ENCODE measurements around the gene LTBP1. TPM values are rescaled to one million over a fixed set of nuclear protein-coding genes. Genes with fewer than 3 reads are reported as not detected.
"Not testable (repeated sequence)": the region's sequence is repeated elsewhere in the genome, so short reads cannot be mapped to it uniquely, and the experiment has no call there.

The LTBP1 gene
- total and polyA plus RNA-seq, 2 experiments from 2014 or later, result 35.6 to 68.9 TPM

DNA sequence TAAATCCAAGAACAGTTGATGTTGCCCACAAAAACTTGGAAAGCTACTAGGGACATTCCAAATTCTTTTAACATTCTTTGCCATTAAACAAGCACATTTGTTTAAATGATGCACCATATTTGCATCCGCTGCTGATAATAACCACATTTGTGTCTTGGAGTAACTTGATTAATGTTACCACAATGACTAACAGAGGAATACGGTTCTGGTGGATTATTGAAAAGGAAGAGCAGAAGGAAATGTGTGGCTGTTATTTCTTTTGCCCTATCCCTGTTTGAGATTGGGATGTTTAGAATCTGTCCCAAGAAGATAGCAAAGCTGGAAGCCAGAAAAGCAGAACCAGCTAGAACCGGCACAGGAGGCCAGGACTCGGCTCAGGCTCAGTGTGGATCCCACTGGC, 490.5 kb downstream of the LTBP1 start:
- H3K9me3 ChIP-seq (ENCODE audit: low read depth), result no peaks in the 10 kb centered on the region
- H3K4me2 ChIP-seq, result no peak overlapping the region
- DNase-seq (ENCODE audit: low spot score), result no peak
- WGBS (ENCODE audit: low lambda C conversion rate, missing lambda C conversion rate), result 65% methylated on average over 4 of the region's 4 CpGs
- TF ChIP-seq CTCF (IDR thresholded peaks at IDR 0.05; ENCODE audit: poor library complexity) (no peak), EZH2phosphoT487 (IDR thresholded peaks at IDR 0.05; ENCODE audit: low read depth, severe bottlenecking, unreplicated experiment) (no peak), EZH2 (IDR thresholded peaks at IDR 0.05; ENCODE audit: borderline replicate concordance) (no peak)
- no peaks in the 10 kb centered on the region for H3K9me2 ChIP-seq (replicated peaks; ENCODE audit: insufficient read depth)
- no peak overlapping the region for H3K4me3 ChIP-seq
- no peaks in the 10 kb centered on the region for H4K20me1 ChIP-seq (ENCODE audit: insufficient read depth, poor library complexity, severe bottlenecking)
- no peaks in the 10 kb centered on the region for H3K79me2 ChIP-seq
- H3K36me3 ChIP-seq (replicated peaks; ENCODE audit: insufficient read depth, low read depth), result no peaks in the 10 kb centered on the region
- H3K27ac ChIP-seq, result no peak overlapping the region
- no peaks in the 10 kb centered on the region for H3K27me3 ChIP-seq
- H2AFZ ChIP-seq, result no peak overlapping the region
- no peaks in the 10 kb centered on the region for H3K4me1 ChIP-seq (ENCODE audit: insufficient read depth)

- no peak for DNase-seq (ENCODE audit: low spot score)
- no peaks in the 10 kb centered on the region for H3K36me3 ChIP-seq (replicated peaks; ENCODE audit: insufficient read depth, low read depth)
- no peak overlapping the region for H2AFZ ChIP-seq
- no peaks in the 10 kb centered on the region for H3K79me2 ChIP-seq
- WGBS (ENCODE audit: low lambda C conversion rate, missing lambda C conversion rate), result 78% methylated on average over 2 of the region's 2 CpGs
- no peaks in the 10 kb centered on the region for H4K20me1 ChIP-seq (ENCODE audit: insufficient read depth, poor library complexity, severe bottlenecking)
- no peaks in the 10 kb centered on the region for H3K9me2 ChIP-seq (replicated peaks; ENCODE audit: insufficient read depth)
- no peak for TF ChIP-seq EZH2 (IDR thresholded peaks at IDR 0.05; ENCODE audit: borderline replicate concordance)
- no peak for TF ChIP-seq CTCF (IDR thresholded peaks at IDR 0.05; ENCODE audit: poor library complexity)
- no peak for TF ChIP-seq EZH2phosphoT487 (IDR thresholded peaks at IDR 0.05; ENCODE audit: low read depth, severe bottlenecking, unreplicated experiment)
- no peak overlapping the region for H3K4me3 ChIP-seq
- no peaks in the 10 kb centered on the region for H3K27me3 ChIP-seq
- H3K4me2 ChIP-seq, result no peak overlapping the region
- no peak overlapping the region for H3K27ac ChIP-seq
- no peaks in the 10 kb centered on the region for H3K9me3 ChIP-seq (ENCODE audit: low read depth)
- H3K4me1 ChIP-seq (ENCODE audit: insufficient read depth), result no peaks in the 10 kb centered on the region
These were observed 491.1 kb downstream of the LTBP1 start for GRCh38 chr2:33437815-33438214.

- TF ChIP-seq CTCF (IDR thresholded peaks at IDR 0.05; ENCODE audit: poor library complexity) (peak; percentile 76), EZH2phosphoT487 (IDR thresholded peaks at IDR 0.05; ENCODE audit: low read depth, severe bottlenecking, unreplicated experiment) (no peak)
- H3K79me2 ChIP-seq, result no peaks in the 10 kb centered on the region
- no peaks in the 10 kb centered on the region for H3K36me3 ChIP-seq (replicated peaks; ENCODE audit: insufficient read depth, low read depth)
- H4K20me1 ChIP-seq (ENCODE audit: insufficient read depth, poor library complexity, severe bottlenecking), result no peaks in the 10 kb centered on the region
- H3K4me2 ChIP-seq, result no peak overlapping the region
- H3K9me3 ChIP-seq (ENCODE audit: low read depth), result no peaks in the 10 kb centered on the region
- no peak overlapping the region for H3K4me3 ChIP-seq
- no peaks in the 10 kb centered on the region for H3K27me3 ChIP-seq
- H2AFZ ChIP-seq, result no peak overlapping the region
- H3K9me2 ChIP-seq (replicated peaks; ENCODE audit: insufficient read depth), result no peaks in the 10 kb centered on the region
- DNase-seq (ENCODE audit: low spot score), result peak; percentile 67
- no peak overlapping the region for H3K27ac ChIP-seq
- H3K4me1 ChIP-seq (ENCODE audit: insufficient read depth), result no peaks in the 10 kb centered on the region
- WGBS (ENCODE audit: low lambda C conversion rate, missing lambda C conversion rate), result 42% methylated on average over 3 of the region's 3 CpGs
These were observed 494.6 kb downstream of the LTBP1 start for GRCh38 chr2:33441235-33441810.

GRCh38 chr2:33442052-33442451, 495.3 kb downstream of the LTBP1 start:
- H3K4me1 ChIP-seq (ENCODE audit: insufficient read depth); H4K20me1 ChIP-seq (ENCODE audit: insufficient read depth, poor library complexity, severe bottlenecking); H3K36me3 ChIP-seq (replicated peaks; ENCODE audit: insufficient read depth, low read depth); H3K4me3 ChIP-seq; H3K79me2 ChIP-seq; DNase-seq (ENCODE audit: low spot score); H2AFZ ChIP-seq; H3K4me2 ChIP-seq; H3K27me3 ChIP-seq; H3K9me3 ChIP-seq (ENCODE audit: low read depth); H3K9me2 ChIP-seq (replicated peaks; ENCODE audit: insufficient read depth); H3K27ac ChIP-seq: not testable (repeated sequence)
- 95% methylated on average over 9 of the region's 9 CpGs for WGBS (ENCODE audit: low lambda C conversion rate, missing lambda C conversion rate)

Measured in hepatocyte (in vitro differentiated cells).